ENCODE results near the gene NOTCH1.

The NOTCH1 gene

GRCh38 chr9:136521537-136521936, 24.3 kb downstream of the NOTCH1 start:
- H3K4me2 ChIP-seq: no peak overlapping the region

GRCh38 chr9:136520053-136520540, 25.8 kb downstream of the NOTCH1 start:
- H3K27me3 ChIP-seq (ENCODE audit: insufficient read depth, low read depth): peaks cover 48% of the 10 kb centered on the region; the same call in 1 of the 2 replicates
- no peaks in the 10 kb centered on the region for H3K79me2 ChIP-seq (ENCODE audit: insufficient read depth, low read depth)
- no peaks in the 10 kb centered on the region for H4K20me1 ChIP-seq (ENCODE audit: insufficient read depth)
- H3K4me2 ChIP-seq: no peak overlapping the region
- H3K9ac ChIP-seq: no peak overlapping the region
- no peak for TF ChIP-seq CTCF (conservative IDR thresholded peaks at IDR 0.05; ENCODE audit: low read depth, low read length)
- H3K4me1 ChIP-seq (ENCODE audit: low read depth, poor library complexity, severe bottlenecking): no peaks in the 10 kb centered on the region
- H3K27ac ChIP-seq: no peak overlapping the region
- no peaks in the 10 kb centered on the region for H3K36me3 ChIP-seq (ENCODE audit: insufficient read depth)
- H3K4me3 ChIP-seq (IDR thresholded peaks at IDR 0.05; ENCODE audit: insufficient read depth, low read depth, low read length): no peak overlapping the region
- H2AFZ ChIP-seq (ENCODE audit: low read depth): no peak overlapping the region

More at GRCh38 chr9:136521537-136521936, 24.3 kb downstream of the NOTCH1 start:
- Histone ChIP-seq H3K27ac (no peak overlapping the region), H3K79me2 (ENCODE audit: insufficient read depth, low read depth) (no peaks in the 10 kb centered on the region), H3K4me1 (ENCODE audit: low read depth, poor library complexity, severe bottlenecking) (no peaks in the 10 kb centered on the region), H3K36me3 (ENCODE audit: insufficient read depth) (no peaks in the 10 kb centered on the region), H4K20me1 (ENCODE audit: insufficient read depth) (no peaks in the 10 kb centered on the region), H2AFZ (ENCODE audit: low read depth) (no peak overlapping the region), H3K27me3 (ENCODE audit: insufficient read depth, low read depth) (peaks cover 53% of the 10 kb centered on the region; the same call in 1 of the 2 replicates), H3K9ac (no peak overlapping the region), H3K4me3 (IDR thresholded peaks at IDR 0.05; ENCODE audit: insufficient read depth, low read depth, low read length) (no peak overlapping the region)
- TF ChIP-seq CTCF (conservative IDR thresholded peaks at IDR 0.05; ENCODE audit: low read depth, low read length): no peak

GRCh38 chr9:136519263-136520052, 26.4 kb downstream of the NOTCH1 start:
- Histone ChIP-seq H3K36me3 (ENCODE audit: insufficient read depth) (no peaks in the 10 kb centered on the region), H3K9ac (no peak overlapping the region), H3K4me1 (ENCODE audit: low read depth, poor library complexity, severe bottlenecking) (no peaks in the 10 kb centered on the region), H3K4me3 (IDR thresholded peaks at IDR 0.05; ENCODE audit: insufficient read depth, low read depth, low read length) (no peak overlapping the region), H3K27me3 (ENCODE audit: insufficient read depth, low read depth) (peaks cover 54% of the 10 kb centered on the region; the same call in 1 of the 2 replicates), H3K79me2 (ENCODE audit: insufficient read depth, low read depth) (no peaks in the 10 kb centered on the region), H4K20me1 (ENCODE audit: insufficient read depth) (no peaks in the 10 kb centered on the region), H3K4me2 (no peak overlapping the region), H3K27ac (no peak overlapping the region), H2AFZ (ENCODE audit: low read depth) (no peak overlapping the region)
- no peak for TF ChIP-seq CTCF (conservative IDR thresholded peaks at IDR 0.05; ENCODE audit: low read depth, low read length)

- Histone ChIP-seq H3K9ac (no peak overlapping the region), H3K36me3 (ENCODE audit: insufficient read depth) (no peaks in the 10 kb centered on the region)
- TF ChIP-seq CTCF (conservative IDR thresholded peaks at IDR 0.05; ENCODE audit: low read depth, low read length): no peak
Measured at GRCh38 chr9:136518623-136519022, 27.2 kb downstream of the NOTCH1 start.

More at GRCh38 chr9:136518623-136519022, 27.2 kb downstream of the NOTCH1 start:
- Histone ChIP-seq H2AFZ (ENCODE audit: low read depth) (no peak overlapping the region), H3K4me1 (ENCODE audit: low read depth, poor library complexity, severe bottlenecking) (no peaks in the 10 kb centered on the region), H3K27me3 (ENCODE audit: insufficient read depth, low read depth) (peaks cover 57% of the 10 kb centered on the region), H3K4me2 (no peak overlapping the region), H4K20me1 (ENCODE audit: insufficient read depth) (no peaks in the 10 kb centered on the region), H3K79me2 (ENCODE audit: insufficient read depth, low read depth) (no peaks in the 10 kb centered on the region), H3K27ac (no peak overlapping the region), H3K4me3 (IDR thresholded peaks at IDR 0.05; ENCODE audit: insufficient read depth, low read depth, low read length) (no peak overlapping the region)
